HUES48 (cell line): ENCODE data around the gene DRP2.
"Not testable (repeated sequence)": the region's sequence is repeated elsewhere in the genome, so short reads cannot be mapped to it uniquely, and the experiment has no call there.

Experiments used
- H3K27ac ChIP-seq: one replicate; pipeline ENCODE4 v1.7.0; 2013; ENCODE audit warnings: low read depth, low read length, inconsistent platforms
- H3K27me3 ChIP-seq: 2 replicates; pipeline ENCODE4 v1.6.1; 2013; ENCODE audit warnings: mild to moderate bottlenecking, low read length; ENCODE audit not compliant: control insufficient read depth, insufficient read depth
- H3K36me3 ChIP-seq: 2 replicates; pipeline ENCODE4 v1.6.1; 2013; ENCODE audit warnings: low read length; ENCODE audit not compliant: control insufficient read depth, insufficient read depth
- H3K4me1 ChIP-seq: 2 replicates; pipeline ENCODE4 v1.6.1; 2013; ENCODE audit warnings: mild to moderate bottlenecking, low read length; ENCODE audit not compliant: control insufficient read depth, insufficient read depth
- H3K4me3 ChIP-seq: 2 replicates; pipeline ENCODE4 v1.5.1; 2013; ENCODE audit warnings: mild to moderate bottlenecking, low read depth, low read length
- H3K9ac ChIP-seq: 2 replicates; pipeline ENCODE4 v1.6.1; 2013; ENCODE audit warnings: mild to moderate bottlenecking, low read depth, low read length, moderate library complexity
- H3K9me3 ChIP-seq: 2 replicates; pipeline ENCODE4 v1.6.1; 2013; ENCODE audit warnings: low read length; ENCODE audit not compliant: control insufficient read depth, insufficient read depth

Gene DRP2

GRCh38 chrX:101287402-101287801, 67.8 kb downstream of the DRP2 start:
- Histone ChIP-seq H3K4me1 (no peaks in the 10 kb centered on the region), H3K27me3 (peaks cover 13% of the 10 kb centered on the region)

GRCh38 chrX:101290957-101291603, 71.5 kb downstream of the DRP2 start, which contains the start of gene TAF7L:
TSS of gene TAF7L (minus strand) at chrX:101291334. CDS start at chrX:101287543, 3,791 bp downstream.
- Histone ChIP-seq H3K36me3 (no peaks in the 10 kb centered on the region), H3K27me3 (peaks cover 13% of the 10 kb centered on the region), H3K4me1 (no peaks in the 10 kb centered on the region), H3K9ac (no peak within 1 kb of the TSS), H3K9me3 (peaks cover 9% of the 10 kb centered on the region; the same call in 1 of the 2 replicates), H3K27ac (no peak within 1 kb of the TSS), H3K4me3 (no peak within 1 kb of the TSS; the same call in 1 of the 2 replicates)

More at GRCh38 chrX:101287402-101287801, 67.8 kb downstream of the DRP2 start:
- Histone ChIP-seq H3K9ac (no peak overlapping the region), H3K27ac (no peak overlapping the region), H3K9me3 (peaks cover under 1% of the 10 kb centered on the region; the same call in 1 of the 2 replicates), H3K4me3 (no peak overlapping the region), H3K36me3 (no peaks in the 10 kb centered on the region)

- H3K9ac ChIP-seq, H3K4me3 ChIP-seq, H3K4me1 ChIP-seq, H3K9me3 ChIP-seq, H3K27ac ChIP-seq, H3K36me3 ChIP-seq, H3K27me3 ChIP-seq: not testable (repeated sequence)
Observed at GRCh38 chrX:101295603-101296002, 76.0 kb downstream of the DRP2 start.

GRCh38 chrX:101303790-101304189, 84.2 kb downstream of the DRP2 start:
- H3K4me3 ChIP-seq = no peak overlapping the region
- H3K27me3 ChIP-seq = no peaks in the 10 kb centered on the region
- no peaks in the 10 kb centered on the region for H3K4me1 ChIP-seq
- H3K9me3 ChIP-seq = peaks cover 15% of the 10 kb centered on the region
- no peak overlapping the region for H3K9ac ChIP-seq
- H3K36me3 ChIP-seq = no peaks in the 10 kb centered on the region
- H3K27ac ChIP-seq = no peak overlapping the region
